CD4-positive, alpha-beta T cell treated with Interleukin-17A for 4 hours (primary cell): ENCODE results near the gene DNM3.
"Not testable (repeated sequence)": the region's sequence is repeated elsewhere in the genome, so short reads cannot be mapped to it uniquely, and the experiment has no call there.

Source experiments
- DNase-seq: peaks from one replicate; pipeline ENCODE4 v3.0.0-alpha.2; 2020; ENCODE audit warnings: mixed read lengths

The DNM3 gene

DNA sequence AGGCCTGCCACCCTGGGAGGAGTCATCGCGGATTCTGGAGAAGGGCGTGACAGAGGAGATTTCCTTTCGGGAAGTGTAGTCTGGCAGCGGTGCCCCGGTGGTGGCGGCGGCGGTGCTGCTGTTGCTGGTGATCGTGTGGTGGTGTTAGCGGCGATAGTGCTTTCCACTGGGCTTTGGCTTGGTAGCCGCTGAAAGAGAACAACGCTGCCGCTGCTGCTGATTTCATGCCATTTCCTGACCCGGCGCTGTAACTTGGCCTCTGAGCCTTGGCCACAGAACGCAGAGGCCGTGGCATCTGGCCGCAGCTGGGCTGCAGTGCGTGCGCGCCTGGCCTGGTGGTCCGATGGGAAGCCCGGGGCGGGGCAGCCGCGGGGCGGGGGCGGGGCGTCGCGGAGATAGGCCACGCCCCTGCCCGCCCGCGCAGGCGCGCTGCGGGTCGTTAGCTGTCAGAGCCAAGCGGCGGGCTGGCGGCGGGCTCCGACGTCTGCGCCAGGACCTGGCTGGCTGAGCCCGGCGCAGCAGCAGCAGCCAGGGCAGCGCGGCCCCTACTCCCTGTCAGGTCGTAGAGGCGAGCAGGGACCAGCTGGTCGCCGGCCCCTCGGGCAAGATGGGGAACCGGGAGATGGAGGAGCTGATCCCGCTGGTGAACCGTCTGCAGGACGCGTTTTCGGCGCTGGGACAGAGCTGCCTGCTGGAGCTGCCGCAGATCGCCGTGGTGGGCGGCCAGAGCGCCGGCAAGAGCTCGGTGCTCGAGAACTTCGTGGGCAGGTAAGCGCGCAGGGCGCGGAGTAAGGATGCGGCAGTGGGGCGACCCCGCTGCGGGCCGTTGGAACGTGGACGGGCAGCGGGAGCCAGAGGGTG, at the start of gene DNM3:
Gene DNM3 (plus strand): TSS at position 449 of the 861 bp plus-strand sequence. CDS start 159 bp downstream, at position 608.
- DNase-seq = peak; percentile 80

- DNase-seq = no peak
These were observed 48.5 kb upstream of the DNM3 start for GRCh38 chr1:171792656-171793369.

GRCh38 chr1:171793636-171794035, 47.7 kb upstream of the DNM3 start:
- no peak for DNase-seq

- DNase-seq = peak; percentile 42
These were observed 47.2 kb upstream of the DNM3 start for GRCh38 chr1:171794085-171794484.

DNA sequence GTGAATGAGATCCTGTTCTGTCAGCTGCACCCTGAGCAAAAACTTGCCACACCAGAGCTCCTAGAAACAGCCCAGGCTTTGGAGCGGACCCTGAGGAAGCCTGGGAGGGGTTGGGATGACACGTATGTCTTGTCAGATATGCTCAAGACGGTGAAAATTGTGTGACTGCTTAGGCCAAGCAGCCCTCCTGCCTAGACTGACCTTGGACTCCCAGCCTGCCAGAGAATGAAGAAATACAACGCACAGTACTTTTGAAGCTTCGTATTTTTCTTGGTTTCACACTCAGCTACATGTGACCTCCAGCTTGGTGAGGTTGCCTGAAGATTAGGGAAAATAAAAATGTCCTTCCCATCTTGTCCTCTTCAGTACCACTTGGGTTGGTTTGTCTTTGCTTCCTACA, 44.7 kb upstream of the DNM3 start:
- no peak for DNase-seq

DNA sequence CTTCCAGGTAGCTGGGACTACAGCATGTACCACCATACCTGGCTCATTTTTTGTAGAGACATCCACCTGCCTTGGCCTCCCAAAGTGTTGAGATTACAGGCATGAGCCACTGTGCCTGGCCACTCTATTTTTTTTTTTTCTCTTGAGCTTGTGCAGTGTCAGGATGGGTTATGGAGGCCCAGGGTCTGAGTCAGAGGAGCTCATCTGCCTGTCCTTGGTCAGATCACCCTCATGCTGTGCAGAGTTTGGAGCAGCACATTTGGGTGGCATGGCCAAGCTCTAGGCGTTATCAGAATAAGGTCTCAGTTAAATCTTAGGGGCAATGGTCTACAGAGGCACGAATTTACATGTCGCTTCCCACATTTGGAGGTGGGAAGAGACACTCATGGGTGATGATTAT, 43.0 kb upstream of the DNM3 start:
- no peak for DNase-seq

DNA sequence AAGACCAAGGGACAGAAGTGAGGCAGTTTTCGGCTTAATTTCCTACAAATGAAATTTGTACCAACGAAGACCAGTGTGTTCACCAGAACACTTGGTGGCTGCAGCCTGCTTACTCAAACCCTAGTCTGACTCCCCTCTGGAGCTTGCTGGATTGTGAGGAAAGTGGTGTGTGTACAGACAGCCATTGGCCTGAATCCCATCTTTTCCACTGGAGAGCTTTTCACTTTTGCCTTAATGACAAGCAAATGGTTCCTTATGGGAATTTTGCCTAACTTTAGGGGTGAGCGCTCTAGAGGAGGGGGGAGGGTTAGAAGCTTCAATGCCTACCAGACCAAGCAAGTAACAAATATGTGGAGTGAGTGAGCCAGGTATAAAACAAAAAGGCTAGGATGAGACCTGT, 42.5 kb upstream of the DNM3 start:
- no peak for DNase-seq

DNA sequence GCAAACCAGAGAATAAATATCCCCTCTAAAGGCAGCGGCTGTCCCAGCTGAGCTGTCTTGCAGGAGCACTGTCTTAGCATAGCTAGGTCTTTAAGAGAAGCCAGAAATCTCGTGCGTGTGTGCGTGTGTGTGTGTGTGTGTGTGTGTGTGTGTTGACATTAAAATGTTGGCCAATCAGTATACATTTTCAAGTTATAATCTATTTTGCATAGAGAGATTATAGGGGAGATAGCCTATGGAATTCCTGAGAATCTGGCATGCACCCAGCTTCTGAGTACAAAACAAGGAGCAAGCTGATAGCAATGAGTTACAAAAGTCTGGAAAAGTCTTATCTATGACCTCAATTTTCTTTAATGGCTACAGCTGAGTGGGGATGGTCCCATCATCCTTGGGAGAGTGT, 42.1 kb upstream of the DNM3 start:
- DNase-seq = no peak

- DNase-seq = not testable (repeated sequence)
These were observed 41.6 kb upstream of the DNM3 start for GRCh38 chr1:171799698-171800097.

DNA sequence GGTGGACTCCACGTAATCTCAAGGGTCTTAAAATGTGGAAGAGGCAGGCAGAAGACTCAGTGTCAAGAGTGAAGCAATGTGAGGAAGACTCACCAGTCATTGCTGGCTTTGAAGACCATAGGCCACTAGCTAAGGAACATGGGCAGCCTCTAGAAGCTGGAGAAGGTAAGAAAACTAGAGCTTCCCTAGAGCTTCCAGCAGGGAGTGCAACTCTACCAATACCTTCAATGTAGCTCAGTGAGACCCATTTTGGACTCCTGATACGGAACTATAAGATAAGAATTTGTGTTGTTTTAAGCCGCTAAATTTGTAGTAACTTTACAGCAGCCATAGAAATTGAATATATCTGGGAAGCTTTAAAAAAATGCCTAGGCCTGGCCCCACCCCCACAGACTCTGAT, 41.0 kb upstream of the DNM3 start:
- DNase-seq = no peak

DNA sequence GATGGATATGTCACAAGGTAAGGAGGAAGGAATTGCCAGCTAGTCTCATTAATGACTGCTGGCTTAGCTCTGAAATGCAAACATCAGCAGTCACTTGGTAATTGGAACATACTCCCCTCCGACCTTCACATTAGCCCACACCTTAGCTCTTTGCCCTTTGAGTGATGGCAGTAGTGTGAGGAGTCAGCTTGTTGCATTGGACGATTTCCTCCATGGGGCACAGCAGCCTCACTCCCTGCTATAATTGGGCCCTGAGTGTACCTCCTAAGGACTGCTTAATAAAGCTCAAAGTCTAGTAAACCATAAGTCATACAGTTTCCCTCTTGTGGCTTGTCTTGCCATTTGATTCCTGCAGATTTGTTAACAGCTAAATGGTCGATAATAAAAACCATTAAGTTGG, 40.4 kb upstream of the DNM3 start:
- no peak for DNase-seq

DNA sequence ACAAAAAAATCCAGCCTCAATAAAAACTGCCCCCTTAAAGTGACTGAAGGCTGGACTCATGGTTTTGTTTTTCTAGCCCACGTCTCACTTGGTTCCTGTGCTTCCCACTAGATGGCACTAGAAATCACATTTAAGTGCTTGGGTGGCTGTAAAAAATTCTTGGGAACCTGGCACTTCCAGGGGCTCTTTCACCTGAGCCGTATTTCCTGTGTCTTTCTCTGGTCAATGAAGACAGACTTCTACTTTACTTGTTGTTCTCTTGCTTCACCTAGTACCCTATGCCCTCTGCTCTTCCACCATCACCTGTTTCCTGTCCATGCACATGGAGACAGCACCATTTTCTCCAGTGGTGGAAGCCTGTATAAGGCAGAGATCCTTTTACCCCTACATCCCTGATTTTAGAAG, 39.8 kb upstream of the DNM3 start:
- DNase-seq = peak; percentile 20

DNA sequence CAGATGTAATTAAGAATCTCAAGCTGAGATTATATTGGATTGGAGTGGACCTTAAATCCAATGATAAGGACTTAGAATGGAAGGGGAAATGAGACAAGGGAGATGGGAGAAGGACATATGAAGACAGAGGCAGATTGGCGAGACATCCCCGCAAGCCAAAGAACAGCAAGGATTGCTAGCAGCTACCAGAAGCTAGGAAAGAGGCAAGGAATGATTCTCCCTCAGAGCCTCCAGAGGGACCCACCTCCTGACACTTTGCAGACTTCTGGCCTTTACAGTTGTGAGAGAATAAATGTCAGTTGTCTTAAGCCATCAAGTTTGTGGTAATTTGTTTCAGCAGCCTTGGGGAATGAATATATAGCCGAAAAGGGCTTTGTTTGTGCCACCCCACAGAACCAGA, 39.1 kb upstream of the DNM3 start:
- DNase-seq = no peak

DNA sequence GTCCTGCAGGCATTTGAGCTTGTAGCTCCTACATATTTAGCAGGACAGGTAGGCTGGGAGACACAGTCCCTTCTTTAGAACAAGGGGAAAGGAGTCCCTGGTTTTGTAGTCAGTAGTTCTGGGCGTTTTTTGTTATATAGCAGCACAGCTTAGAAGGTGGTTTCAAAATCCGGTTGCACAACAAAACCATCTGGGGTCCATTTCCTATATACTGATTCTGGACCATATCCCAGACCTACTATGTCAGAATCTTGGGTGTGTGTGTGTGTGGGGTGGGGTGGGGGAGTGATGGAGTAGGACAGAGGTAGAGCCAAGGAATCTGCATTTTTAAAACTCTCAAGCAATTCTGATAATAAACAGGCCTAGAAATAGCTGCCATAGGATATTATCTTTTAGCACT, 38.3 kb upstream of the DNM3 start:
- no peak for DNase-seq

DNA sequence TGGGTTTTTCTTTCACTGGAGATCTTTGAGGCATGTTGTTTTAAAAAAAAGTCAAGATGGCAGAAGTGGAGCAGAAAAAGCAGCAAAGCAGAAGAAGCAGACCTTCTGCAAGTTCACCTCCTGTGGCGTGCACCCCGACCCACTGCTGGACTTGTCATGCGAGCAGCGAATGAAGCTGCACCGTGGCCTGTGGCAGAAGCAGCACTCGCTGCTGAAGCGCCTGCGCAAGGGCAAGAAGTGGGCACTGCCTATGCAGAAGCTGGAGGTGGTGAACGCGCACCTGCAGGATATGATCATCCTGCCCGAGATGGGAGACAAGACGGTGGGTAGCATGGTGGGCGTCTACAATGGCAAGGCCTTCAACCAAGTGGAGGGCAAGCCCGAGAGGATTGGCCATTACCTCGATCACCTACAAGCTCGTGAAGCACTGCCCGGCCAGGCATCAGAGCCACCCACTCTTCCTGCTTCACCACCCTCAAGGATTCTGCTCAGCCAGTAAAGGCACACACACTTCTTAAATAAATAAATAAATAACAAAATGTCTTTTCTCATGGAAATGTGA, 37.8 kb upstream of the DNM3 start:
- DNase-seq = no peak

- DNase-seq = no peak
These were observed 35.7 kb upstream of the DNM3 start for GRCh38 chr1:171805395-171806115.

DNA sequence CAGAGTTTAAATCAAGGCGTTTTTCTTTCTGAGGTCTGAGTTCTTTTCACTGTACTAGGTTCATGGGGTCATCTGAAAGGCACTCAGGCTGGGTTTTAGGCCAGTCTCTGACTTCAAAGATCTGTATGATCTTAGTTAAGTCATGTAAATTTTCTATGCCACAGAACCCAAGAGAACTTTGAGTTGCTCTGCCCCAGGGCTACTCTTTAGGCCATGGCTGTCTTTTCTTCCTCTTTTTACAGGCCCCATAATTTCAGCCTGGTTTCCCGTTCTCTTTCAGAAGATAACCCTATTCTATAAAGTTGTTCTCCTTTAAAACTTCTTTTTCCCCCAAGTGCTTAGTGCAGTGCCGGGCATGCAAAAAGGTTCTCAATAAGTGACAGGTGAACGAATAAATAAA, 33.7 kb upstream of the DNM3 start:
- DNase-seq = no peak

GRCh38 chr1:171809834-171810233, 31.5 kb upstream of the DNM3 start:
- no peak for DNase-seq

DNA sequence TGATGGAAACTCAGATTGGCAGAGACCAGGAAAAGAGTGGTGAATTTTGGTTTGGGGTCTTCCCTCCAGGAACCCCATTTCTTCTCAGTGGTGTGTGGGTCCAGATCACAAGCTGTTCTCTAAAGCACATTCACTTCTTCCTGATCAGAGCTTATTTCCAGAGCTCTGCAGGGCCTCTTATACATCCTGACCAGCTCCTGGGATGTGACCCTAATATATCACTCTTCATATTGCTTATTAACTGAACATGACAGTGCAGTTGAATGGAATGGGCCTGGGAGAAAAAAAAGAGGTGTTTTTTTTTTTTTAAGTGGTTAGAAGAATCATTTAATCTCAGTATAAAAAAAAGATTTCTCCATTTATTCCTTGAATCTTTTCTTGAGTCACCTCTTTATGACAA, 29.6 kb upstream of the DNM3 start:
- no peak for DNase-seq

DNA sequence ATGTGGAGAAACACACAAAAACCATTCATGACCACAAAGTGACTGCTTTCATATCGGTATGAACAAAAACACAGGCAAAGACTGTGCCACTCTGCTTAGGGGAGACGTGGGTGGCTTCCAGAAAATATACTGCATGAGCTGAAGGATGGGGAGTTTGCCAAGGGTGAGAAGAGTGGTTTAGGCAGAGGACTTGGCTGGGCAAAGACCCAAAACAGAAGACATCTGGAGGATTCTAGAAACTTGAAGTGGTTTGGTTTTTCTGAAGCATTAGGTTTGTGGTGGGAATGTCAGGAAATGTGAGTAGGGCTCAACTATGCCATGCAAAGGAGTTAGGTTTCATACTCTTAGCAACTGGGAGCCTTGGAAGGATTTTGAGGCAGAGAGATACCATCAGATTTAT, 26.6 kb upstream of the DNM3 start:
- no peak for DNase-seq

GRCh38 chr1:171816300-171816901, 24.9 kb upstream of the DNM3 start:
- DNase-seq = no peak

DNA sequence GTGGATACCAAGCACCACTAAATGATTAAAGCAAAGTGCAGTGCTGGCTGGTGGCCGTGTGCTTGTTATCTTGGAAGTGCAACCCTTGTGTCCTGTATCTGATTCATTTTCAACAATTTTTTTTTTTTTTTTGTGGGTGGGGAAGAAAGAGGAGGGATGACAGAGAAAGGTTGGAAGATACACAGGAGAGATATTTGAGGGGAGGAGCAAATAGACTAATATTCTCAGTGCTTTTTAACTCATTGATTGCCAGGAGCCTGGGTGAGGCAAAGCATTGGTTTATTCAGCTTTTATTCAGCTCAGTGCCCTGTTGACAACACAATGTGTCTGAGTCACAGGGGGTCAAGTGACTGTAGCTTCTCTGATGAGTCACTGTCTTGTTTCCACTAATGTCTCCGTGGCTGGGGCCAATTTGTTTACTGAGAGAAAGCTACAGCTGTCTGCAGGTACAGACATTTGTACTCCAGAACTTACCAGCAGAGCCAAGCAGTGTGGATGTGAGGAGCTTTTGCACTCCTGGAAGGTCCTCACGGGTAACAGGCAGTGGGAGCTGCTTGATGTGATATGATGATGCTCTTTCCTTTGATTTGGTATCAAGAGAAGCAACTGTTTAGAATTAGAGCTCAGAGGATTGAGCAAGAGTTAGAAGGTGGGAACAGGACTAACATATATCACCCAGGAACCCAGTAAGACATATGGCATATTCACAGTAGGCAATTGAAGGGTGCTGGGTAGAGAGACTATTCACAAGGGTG, 23.6 kb upstream of the DNM3 start:
- peak; percentile 13 for DNase-seq
